ENCODE results near the gene DCDC1. TPM values are rescaled to one million over a fixed set of nuclear protein-coding genes. Genes with fewer than 3 reads are reported as not detected.

DCDC1 gene
- total RNA-seq, 1 donor from 2014 or later = not detected

GRCh38 chr11:30992513-30992849, 377.1 kb downstream of the DCDC1 start:
- Histone ChIP-seq H3K4me3 (no peak overlapping the region), H3K4me1 (no peaks in the 10 kb centered on the region), H3K9me3 (no peaks in the 10 kb centered on the region), H3K36me3 (no peaks in the 10 kb centered on the region), H3K27me3 (no peaks in the 10 kb centered on the region), H3K27ac (no peak overlapping the region)
- intact Hi-C loops (cut with DNase I) = no loop called here
- DNase-seq (ENCODE audit: low spot score in 2 of 2) = no peak
- TF ChIP-seq CTCF (IDR thresholded peaks at IDR 0.05) = no peak

- no peak overlapping the region for H3K27ac ChIP-seq
- intact Hi-C loops (cut with DNase I) = no loop called here
- no peaks in the 10 kb centered on the region for H3K27me3 ChIP-seq
- H3K9me3 ChIP-seq = no peaks in the 10 kb centered on the region
- no peaks in the 10 kb centered on the region for H3K36me3 ChIP-seq
- no peak overlapping the region for H3K4me3 ChIP-seq
- no peak for TF ChIP-seq CTCF (IDR thresholded peaks at IDR 0.05)
- DNase-seq (ENCODE audit: low spot score in 2 of 2) = no peak
- H3K4me1 ChIP-seq = no peaks in the 10 kb centered on the region
Observed at GRCh38 chr11:30991802-30992512, 377.6 kb downstream of the DCDC1 start.

- Histone ChIP-seq H3K9me3 (no peaks in the 10 kb centered on the region), H3K4me3 (no peak overlapping the region), H3K36me3 (no peaks in the 10 kb centered on the region), H3K27ac (no peak overlapping the region), H3K4me1 (no peaks in the 10 kb centered on the region), H3K27me3 (no peaks in the 10 kb centered on the region)
- no peak for DNase-seq (ENCODE audit: low spot score in 2 of 2)
- intact Hi-C loops (cut with DNase I) = no loop called here
- TF ChIP-seq CTCF (IDR thresholded peaks at IDR 0.05) = no peak
Observed at GRCh38 chr11:30991376-30991775, 378.2 kb downstream of the DCDC1 start.

- Histone ChIP-seq H3K9me3 (no peaks in the 10 kb centered on the region), H3K27ac (no peak overlapping the region), H3K27me3 (no peaks in the 10 kb centered on the region), H3K4me1 (no peaks in the 10 kb centered on the region), H3K36me3 (no peaks in the 10 kb centered on the region), H3K4me3 (no peak overlapping the region)
- TF ChIP-seq CTCF (IDR thresholded peaks at IDR 0.05) = no peak
- intact Hi-C loops (cut with DNase I) = no loop called here
- DNase-seq (ENCODE audit: low spot score in 2 of 2) = no peak
Observed at GRCh38 chr11:30990625-30991296, 378.8 kb downstream of the DCDC1 start.

GRCh38 chr11:30987819-30988218, 381.7 kb downstream of the DCDC1 start:
- intact Hi-C loops (cut with DNase I) = no loop called here

More at GRCh38 chr11:30987819-30988218, 381.7 kb downstream of the DCDC1 start:
- Histone ChIP-seq H3K27ac (no peak overlapping the region), H3K27me3 (no peaks in the 10 kb centered on the region), H3K4me3 (no peak overlapping the region), H3K9me3 (no peaks in the 10 kb centered on the region), H3K4me1 (no peaks in the 10 kb centered on the region), H3K36me3 (no peaks in the 10 kb centered on the region)
- no peak for TF ChIP-seq CTCF (IDR thresholded peaks at IDR 0.05)
- DNase-seq (ENCODE audit: low spot score in 2 of 2) = no peak
